HepG2 (cell line): ENCODE data around the gene PSMD9. TPM values are rescaled to one million over a fixed set of nuclear protein-coding genes. Genes with fewer than 3 reads are reported as not detected.

Source experiments
- AGO2 ChIP-seq: fragments of 200-400 bp; formaldehyde crosslinking; optimal IDR thresholded peaks from 2 replicates; pipeline ENCODE3; 2017; ENCODE audit warnings: mild to moderate bottlenecking, low read depth, low read length, moderate library complexity
- MYC ChIP-seq: sonication (generic); formaldehyde crosslinking; IDR thresholded peaks from 2 replicates; pipeline ENCODE4 v1.9.0; 2021; ENCODE audit warnings: missing genetic modification reagents, borderline replicate concordance
- POLR2AphosphoS2 ChIP-seq: IDR thresholded peaks from 2 replicates; pipeline ENCODE4 v1.6.1; 2011; ENCODE audit warnings: low read depth, low read length, improper control_type of control experiment
- SKI ChIP-seq: fragments of 450-650 bp; IDR thresholded peaks from one replicate; pipeline ENCODE4 v1.6.1; 2018; ENCODE audit warnings: mild to moderate bottlenecking; ENCODE audit not compliant: partially characterized antibody
- ZBTB7A ChIP-seq: sonication (generic); formaldehyde crosslinking; IDR thresholded peaks from 2 replicates; pipeline ENCODE4 v1.8.0; 2022; ENCODE audit warnings: mild to moderate bottlenecking, missing genetic modification reagents
- ZFP36L2 ChIP-seq: sonication (generic); formaldehyde crosslinking; IDR thresholded peaks from 2 replicates; pipeline ENCODE4 v1.4.0; 2020; ENCODE audit warnings: missing genetic modification reagents
- ZNF24 ChIP-seq: fragments of 450-650 bp; IDR thresholded peaks from 2 replicates; pipeline ENCODE4 v1.6.1; 2017; ENCODE audit warnings: antibody characterized with exemption, mild to moderate bottlenecking
- ZNF318 ChIP-seq: sonication (generic); formaldehyde crosslinking; IDR thresholded peaks from 2 replicates; pipeline ENCODE4 v1.4.0; 2020; ENCODE audit warnings: mild to moderate bottlenecking, missing genetic modification reagents
- ZNF564 ChIP-seq: sonication (generic); formaldehyde crosslinking; IDR thresholded peaks from 2 replicates; pipeline ENCODE4 v1.8.1; 2023; ENCODE audit warnings: mild to moderate bottlenecking, missing genetic modification reagents
- ZNF567 ChIP-seq: sonication (generic); formaldehyde crosslinking; IDR thresholded peaks from 2 replicates; pipeline ENCODE4 v1.8.1; 2023; ENCODE audit warnings: mild to moderate bottlenecking, missing genetic modification reagents, borderline replicate concordance
- ZNF687 ChIP-seq: sonication (generic); formaldehyde crosslinking; IDR thresholded peaks from 2 replicates; pipeline ENCODE4 v1.5.1; 2020; ENCODE audit warnings: mild to moderate bottlenecking, missing genetic modification reagents, moderate library complexity
- ZNF891 ChIP-seq: sonication (generic); formaldehyde crosslinking; IDR thresholded peaks from 2 replicates; pipeline ENCODE4 v1.5.0; 2020; ENCODE audit warnings: mild to moderate bottlenecking, missing genetic modification reagents
- polyA plus RNA-seq, 8 experiments: library from polyadenylated mRNA; depleted of rRNA in 3 of 8; stranded (reverse) in 7 of 8; unstranded in 1 of 8; fragments of >200 nt; fragmentation: Illumina TruSeq in 4 of 8; extraction: Trizol in 4 of 8; gene quantifications; 2 replicates each; pipeline versions ENCODE4 v1.2.1 to v1.2.3, GENCODE V29; 2011 to 2016; ENCODE audit warnings: low read depth in 4 of 8, missing spikeins in 1 of 8, mixed read lengths in 1 of 8; ENCODE audit not compliant: insufficient read depth in 1 of 8
- total RNA-seq, 5 experiments: library from RNA; depleted of rRNA; stranded (reverse); fragments of >200 nt; fragmentation: Illumina TruSeq; extraction: Trizol; gene quantifications; 2 replicates each; pipeline ENCODE4 v1.2.3, GENCODE V29; 2016; ENCODE audit warnings: low read depth in 1 of 5

Gene PSMD9
- total and polyA plus RNA-seq, 2 of the 13 experiments (the other 11 are each of a cell fraction or from before 2014, with no cell fraction given), result 41.4 to 61.1 TPM

- peak; percentile 38; the same call in 1 of the 2 replicates for TF ChIP-seq ZNF567 (CRISPR knock-in tag)
- no peak for TF ChIP-seq SKI
- peak; percentile 44; the same call in 1 of the 2 replicates for TF ChIP-seq ZBTB7A (CRISPR knock-in tag)
- peak; percentile 100 for TF ChIP-seq MYC
- peak; percentile 80; the same call in 1 of the 2 replicates for TF ChIP-seq ZNF318 (CRISPR knock-in tag)
- TF ChIP-seq ZNF24, result no peak
- TF ChIP-seq POLR2AphosphoS2, result no peak
- TF ChIP-seq ZNF687 (CRISPR knock-in tag), result peak; percentile 100
- TF ChIP-seq ZNF891 (CRISPR knock-in tag), result peak; percentile 96
- peak; percentile 36 for TF ChIP-seq AGO2
- TF ChIP-seq ZFP36L2, result no peak
- TF ChIP-seq ZNF564 (CRISPR knock-in tag), result peak; percentile 38; the same call in 1 of the 2 replicates
Observed at GRCh38 chr12:121888478-121889273, at the start of gene PSMD9 (continued).
